Kasumi-1 (cell line): ENCODE data around the gene FGFR3.

Experiments
- DNase-seq, 2 experiments: peaks; one replicate each; lab custom pipeline; 2025; lab: John Stamatoyannopoulos, UW

FGFR3 gene

DNA sequence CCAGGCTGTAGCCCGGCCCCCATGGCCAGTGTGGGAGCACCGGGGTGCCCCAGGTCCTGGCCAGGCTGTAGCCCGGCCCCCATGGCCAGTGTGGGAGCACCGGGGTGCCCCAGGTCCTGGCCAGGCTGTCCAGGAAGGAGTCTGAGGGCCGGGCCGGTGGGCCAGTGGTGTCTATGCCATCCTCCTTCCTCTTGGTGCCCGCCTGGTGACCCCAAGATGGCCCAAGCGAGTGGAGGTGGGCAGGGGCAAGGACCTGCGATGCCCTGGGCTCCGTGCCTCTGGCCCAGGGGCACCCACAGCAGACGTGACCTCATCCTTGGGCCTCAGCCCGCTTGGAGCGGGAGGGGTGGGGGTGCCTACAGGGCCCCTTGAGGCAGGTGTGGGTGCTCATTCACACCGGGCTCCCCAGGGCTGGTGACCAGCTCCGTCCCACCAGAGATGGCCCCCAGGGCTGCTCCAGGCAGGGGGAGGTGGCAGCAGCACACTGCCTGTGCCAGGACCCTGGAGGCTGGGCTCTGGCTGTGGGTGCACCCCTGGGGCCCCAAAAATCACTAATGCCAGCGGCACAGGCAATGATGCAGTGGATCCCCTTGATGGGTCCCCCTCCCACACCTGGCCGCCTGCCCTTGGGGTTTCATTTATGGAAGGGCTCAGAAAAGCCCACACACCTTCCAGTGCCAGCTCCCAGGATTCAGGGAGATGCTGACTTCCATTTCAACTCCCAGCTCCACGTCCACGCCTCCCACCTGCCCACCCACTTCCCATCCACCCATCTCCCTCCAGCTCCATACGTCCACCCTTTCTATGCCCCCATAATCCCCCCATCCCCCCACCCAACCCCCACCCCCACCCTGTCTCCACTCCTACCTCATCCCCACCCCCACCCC lies 36.0 kb upstream of the FGFR3 start:
- DNase-seq = no peak

DNA sequence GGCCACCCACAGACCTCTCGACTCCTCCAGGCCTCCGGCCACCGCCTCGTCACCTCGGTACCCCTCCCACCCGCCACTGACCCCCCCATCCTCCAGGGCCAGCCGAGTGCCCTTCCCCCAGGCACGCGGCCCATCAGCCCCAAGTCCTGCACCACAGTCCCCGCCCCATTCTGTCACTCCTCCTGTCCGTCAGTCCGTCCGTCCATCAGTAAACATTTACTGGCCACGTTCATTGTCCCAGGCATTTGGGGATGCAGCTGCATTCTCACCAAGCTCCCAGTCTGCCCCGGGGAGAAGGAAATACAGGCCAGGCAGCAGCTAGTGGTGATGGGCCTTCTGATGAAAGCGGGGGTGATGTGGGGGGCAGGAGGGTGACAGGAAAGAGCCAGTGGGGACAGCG lies 35.3 kb upstream of the FGFR3 start:
- DNase-seq = no peak

DNA sequence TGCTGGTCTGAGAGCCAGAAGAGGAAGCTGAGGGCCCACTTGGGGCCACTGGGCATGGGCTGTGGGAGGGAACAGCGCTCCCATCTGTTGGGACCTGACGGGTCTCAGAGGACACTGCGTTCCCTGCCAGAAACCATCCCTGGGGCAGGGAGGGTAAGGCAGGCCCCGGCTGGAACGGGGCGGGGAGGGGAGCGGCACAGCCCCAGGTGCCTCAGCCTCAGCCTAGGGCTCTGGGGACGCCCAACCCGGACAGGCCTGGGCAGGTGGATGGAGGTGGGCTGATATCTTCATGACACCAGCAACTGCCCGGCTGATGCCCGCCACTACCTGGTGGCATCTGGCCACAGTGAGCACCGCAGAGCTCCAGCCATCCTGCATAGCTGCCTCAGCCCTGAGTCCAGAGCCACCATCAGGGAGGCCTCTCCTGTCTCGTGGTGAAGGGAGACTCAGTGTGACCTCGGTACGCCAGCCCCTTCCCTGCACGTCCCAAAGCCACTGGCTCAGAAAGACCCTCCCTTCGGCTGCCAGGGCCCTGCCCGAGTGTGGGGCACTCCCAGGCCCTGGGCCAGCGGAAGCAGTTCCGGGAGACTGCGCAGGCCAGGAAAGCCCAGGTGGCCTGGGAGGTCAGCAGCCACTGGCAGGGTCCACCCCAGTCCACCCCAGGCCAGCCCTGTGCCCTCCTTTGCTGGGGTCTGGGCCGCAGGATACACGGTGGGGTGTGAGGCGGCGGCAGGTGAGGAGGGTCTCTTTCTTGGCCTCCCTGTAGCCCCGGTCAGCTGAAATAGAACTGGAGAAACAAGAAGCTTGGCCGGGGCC lies 34.6 kb upstream of the FGFR3 start:
- no peak for DNase-seq

DNA sequence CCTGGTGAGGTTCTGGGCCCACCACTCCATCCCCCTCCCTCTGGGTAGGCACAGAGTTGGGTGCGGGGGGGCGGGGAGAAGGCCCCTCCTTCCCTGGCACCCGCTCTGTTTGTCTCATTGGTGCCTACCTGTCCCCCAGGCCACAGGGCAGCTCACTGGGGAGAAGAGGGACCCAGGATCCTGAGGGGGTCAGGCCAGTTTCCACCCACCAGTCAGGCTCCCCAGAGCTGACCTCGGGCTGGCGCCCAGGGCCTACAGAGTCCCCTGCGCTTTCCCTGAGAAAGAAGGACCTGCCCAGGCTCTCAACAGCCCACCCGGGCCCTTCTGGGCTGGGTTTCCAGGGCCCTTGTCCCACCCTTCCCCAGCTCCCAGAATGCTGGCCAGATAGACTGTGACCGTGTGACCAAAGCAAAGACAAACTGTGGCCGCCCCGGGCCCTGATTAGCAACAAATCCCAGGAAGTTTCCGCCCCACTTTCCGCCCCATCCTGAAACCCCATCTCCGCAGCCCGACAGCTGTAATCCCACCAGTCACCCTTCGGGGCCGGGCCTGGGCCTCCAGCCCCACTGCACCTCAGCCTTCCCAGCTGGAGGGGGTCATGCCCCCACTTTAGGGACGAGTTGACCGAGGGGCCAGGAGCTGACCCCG lies 33.8 kb upstream of the FGFR3 start:
- DNase-seq = no peak

DNA sequence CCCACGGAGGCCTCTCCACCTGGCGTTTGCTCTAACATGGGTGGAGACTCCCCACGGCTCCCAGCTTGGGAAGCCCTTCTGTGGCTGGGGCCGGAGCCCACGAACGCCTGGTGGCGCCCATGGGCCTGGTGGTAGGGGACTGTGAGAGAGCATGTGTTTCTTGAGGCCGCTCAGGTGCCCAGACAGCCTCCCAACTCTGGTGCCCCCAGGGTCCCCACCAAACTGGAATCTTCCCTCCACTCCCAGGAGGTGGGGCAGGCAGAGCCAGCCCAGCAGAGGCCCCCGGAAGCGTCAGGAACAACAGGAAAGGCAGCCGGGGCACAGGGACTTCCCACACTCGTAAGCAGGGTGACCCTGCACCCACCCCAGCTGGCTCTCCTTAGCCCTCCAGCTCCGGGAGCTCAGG lies 33.3 kb upstream of the FGFR3 start:
- DNase-seq = no peak

DNA sequence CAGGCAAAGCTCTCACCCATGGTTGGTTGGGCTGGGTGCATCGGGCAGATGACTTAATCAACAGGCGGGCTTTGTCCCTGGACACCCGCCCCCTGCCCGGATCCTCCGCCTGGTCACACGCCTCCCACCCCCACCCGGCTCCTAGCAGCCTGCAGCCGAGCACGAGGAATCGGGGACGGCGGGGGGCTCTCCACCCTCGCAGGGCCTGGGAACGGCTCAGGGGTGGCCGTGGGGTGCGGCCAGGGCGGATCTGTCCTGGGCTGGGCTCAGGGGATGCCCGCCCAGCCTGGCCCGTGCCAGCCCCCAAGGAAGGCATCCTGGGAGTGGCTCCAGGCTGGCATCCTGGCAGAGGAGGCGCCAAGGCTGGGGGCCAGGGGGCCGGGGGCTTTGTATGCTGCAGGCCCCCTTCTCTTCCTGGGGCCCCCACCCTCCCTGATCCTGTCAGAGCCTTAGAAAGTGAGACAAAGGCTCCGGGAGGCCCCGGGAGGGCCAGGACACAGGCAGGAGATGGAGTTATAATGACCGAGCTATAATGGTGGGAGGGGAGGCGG lies 32.5 kb upstream of the FGFR3 start:
- no peak for DNase-seq

DNA sequence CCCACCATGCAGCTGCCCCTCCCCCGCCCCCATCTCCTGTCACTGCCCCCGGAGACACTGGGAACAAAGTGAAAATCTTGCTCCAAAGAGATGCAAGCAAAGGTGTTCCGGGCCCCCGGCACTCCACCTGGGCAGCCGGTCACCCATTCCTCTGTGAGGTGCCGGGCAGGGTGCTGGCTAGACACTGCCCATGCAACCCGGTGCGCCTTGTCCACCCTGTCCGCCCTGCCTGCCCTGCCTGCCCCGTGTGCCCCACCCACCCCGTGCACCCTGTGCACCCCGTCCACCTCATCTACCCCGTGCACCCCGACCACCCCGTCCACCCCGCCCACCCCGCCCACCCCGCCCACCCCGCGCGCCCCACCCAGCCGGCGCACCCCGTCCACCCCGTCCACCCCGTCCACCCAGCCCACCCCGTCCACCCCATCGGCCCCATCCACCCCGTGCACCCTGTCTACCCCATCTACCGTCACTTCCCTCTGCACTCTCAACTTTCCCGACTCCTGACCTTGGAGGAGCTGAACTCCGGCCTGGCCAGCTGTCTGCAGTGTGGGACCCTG lies 31.9 kb upstream of the FGFR3 start:
- no peak for DNase-seq

DNA sequence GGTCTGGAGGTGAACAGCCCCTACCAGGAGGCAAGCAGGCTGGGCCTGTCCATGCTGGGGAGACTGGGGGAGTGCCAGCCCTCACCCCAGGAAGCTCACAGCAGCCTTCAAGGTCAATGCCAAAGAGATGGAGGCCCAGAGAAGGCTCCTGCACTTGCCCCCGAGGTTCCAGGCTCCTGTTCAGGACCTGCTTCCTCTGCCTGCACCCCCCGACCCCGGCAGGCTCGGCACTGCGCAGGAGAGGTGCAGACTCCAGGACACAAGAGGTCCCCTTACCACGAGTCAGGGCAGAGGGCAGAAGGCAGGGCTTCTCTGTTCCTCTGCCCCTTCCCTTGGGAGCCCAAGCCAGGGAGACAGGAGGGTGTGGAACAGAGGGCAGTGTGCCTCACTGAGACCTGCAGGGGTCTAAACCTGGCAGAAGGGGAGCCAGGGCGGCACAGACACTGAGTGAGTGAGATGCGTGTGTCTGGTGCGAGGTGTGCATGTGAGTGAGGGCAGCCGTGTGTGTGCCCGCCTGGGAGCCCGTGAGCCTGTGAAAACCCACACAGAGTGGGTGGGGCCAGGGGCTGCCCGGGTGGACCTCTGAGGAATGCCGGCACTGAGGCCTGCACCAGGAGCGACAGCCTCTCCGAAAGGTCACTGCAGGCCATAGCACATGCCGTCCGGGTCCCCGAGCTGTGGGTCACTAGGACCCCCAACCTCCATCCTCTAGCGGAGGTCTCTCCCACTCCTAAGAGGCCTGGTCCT lies 30.7 kb upstream of the FGFR3 start:
- DNase-seq = no peak

DNA sequence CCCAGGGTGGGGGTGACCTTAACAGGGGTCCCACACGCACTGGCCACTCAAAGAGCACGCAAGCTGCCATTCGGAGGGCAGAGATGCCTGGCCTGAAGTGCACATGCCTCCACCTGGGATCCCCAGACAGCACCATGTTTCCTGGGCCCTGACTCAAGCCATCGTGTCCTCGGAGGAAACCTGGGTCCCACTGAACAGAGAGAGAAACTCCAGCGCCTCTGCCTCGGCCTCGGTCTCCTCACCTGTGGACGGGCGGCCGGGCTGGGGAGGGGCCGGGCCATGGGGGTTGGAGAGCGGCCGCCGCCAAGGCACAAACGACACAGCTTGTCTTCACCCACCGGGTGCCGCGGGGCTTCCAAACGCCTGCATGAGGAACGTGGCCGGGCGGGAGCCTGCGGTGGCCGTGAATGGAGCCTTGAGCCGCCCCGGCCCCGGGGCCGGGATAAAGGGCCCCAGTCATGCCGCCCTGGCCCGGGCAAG lies 30.0 kb upstream of the FGFR3 start:
- peak in 1 of 2 experiments; percentile 38 for DNase-seq

DNA sequence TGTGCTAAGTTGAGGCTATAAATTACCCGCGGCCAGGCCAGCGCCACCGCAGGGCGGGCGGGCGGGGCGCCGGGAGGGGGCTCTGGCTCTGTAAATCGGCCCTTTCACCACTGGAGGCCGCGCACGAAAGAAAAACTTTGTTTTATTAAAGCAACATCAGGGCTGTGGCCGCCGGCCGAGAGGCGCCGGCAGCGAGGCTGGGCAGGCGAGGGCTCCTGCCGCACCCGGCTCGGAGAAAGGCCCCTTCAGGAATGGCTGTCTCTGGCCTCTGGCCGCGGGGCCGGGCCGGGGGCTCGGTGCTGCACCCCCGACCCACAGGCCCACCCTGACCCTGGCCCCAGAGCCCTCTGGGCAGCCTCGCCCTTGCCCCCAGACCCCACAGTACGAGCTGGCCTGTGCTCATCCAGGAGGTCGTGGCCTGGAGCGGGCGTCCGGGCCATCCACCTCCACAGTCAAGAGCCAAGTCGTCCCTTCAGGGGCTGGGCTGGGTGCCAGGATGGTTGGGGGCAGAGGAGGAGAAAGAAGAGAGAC lies 29.5 kb upstream of the FGFR3 start:
- peak in 1 of 2 experiments; percentile 38 for DNase-seq

DNA sequence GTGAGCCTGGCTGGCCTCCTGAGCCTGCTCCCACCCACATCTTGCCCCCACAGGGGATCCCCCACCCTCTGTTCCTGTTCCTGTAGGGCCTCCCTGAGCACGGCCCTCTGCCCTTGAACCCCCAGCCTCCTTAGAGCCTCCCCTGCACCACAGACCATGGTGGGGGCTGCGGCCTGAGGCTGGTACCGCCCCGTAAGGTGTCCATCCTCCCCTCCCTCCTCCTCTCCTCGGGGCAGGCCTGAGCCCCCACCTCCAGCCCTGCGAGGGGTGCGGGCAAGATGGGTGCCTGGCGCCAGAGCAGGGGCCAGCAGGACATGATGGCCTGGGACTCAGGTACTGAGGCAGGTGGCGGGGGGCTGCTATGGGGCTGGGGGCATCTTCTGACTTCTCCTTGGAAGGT lies 28.4 kb upstream of the FGFR3 start:
- DNase-seq = no peak

DNA sequence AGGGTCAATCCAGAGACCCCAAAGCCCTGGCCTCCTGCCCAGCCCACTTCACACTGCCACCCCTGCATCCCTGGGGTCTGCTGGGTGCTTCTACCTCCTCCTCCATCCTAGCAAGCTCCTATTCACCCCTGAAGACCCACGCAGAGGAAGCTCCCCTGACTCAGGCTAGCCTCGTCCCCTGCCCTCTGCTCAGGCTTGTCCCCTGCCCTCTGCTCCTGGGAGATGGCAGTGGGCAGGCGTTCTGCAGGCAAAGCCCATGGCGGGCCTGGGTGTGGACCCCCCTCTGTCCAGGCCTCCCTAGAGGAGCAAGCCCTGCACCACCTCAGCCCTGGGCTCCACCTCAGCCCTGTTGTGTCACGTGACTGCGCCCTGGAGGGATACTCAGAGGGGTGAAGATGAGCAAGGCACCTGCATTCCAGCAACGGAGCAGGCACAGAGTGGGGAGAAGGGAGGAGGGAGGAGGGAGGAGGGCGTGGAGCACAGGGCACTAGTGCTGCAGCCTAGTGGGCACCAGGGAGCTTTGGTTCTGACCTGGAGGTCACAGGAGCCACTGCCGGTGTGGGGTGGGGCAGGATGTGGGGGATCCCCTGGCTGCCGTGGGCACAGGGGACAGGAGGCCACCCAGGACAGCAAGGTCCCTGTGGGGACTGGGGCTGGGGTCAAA lies 27.6 kb upstream of the FGFR3 start:
- DNase-seq = no peak

DNA sequence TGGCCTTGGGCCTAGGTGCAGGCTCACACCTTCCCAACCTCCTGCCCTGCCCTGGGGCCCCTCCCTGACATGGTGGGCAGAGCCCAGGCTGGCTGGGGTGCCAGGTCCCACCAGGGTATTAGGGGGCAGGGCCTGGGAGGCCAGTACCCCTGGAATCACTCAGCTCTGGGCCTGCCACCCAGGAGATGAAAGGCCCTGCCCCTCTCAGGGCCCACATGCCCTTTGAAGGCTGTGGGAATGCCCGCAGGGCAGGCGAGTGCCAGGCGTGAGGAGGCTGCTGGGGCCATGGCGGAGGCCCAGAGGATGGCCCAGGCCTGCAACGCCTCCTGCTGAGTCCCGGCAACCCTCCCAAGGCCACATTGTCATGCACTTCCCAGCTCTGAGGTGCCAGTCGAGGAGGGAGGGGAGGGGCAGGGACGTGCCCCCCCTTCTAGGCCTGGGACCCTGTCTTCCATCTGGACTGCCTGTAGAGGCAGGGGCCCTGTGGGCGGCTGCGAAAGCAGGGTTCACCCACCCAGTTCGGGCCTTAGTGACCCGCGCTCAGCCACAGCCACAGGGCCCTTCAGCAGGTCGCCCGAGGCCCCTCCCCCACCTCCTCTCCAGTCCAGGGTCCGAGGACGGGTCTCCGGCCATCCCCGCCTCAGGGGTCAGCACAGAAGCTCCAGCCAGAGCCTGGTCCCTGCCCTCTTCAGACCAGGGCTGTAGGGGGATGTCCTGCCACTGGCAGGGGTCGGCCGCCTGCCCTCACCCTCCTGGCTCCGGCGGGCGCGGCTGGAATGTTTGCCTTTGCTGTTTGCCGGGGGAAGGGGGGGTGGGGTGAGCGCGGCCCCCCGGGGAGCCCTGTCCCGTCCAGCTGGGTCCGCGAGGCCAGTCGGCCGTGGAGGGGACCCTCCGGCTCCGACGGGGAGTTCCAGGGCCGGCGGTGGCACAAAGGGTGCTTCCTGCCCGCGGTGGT lies 26.7 kb upstream of the FGFR3 start:
- no peak for DNase-seq

DNA sequence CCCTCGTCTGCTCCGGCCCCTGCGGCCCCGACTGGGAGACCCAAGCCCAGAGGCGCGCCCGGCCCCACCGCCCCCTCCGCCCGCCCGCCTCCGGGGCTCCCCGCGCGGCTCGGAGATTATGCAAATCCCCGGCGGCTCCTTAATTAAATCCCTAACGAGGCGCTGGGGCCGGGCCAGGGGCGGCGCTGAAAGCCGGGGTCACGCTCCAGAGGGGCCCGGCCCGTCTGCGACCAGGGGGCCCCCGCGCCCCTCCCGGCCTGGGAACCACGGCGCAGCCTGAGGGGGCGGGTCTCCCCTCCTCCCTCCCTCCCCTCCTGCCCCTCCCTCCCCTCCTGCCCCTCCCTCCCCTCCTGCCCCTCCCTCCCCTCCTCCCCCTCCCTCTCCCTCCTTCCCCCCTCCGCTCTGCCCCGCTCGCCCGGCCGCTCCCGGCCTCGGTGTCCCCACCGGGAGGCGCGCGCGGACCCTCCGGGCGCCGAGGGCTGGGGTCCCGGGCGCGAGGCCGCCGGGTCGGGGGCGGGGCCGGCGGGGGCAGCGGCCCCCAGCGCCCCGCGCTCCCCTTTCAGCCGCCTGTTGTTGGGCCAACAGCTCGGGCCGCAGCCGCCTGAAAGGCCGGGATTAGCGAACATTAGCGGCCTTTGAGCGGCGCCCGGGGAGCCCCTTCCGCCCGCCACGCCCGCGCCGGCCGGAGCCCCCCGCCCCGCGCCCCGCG lies 25.9 kb upstream of the FGFR3 start:
- DNase-seq = no peak

DNA sequence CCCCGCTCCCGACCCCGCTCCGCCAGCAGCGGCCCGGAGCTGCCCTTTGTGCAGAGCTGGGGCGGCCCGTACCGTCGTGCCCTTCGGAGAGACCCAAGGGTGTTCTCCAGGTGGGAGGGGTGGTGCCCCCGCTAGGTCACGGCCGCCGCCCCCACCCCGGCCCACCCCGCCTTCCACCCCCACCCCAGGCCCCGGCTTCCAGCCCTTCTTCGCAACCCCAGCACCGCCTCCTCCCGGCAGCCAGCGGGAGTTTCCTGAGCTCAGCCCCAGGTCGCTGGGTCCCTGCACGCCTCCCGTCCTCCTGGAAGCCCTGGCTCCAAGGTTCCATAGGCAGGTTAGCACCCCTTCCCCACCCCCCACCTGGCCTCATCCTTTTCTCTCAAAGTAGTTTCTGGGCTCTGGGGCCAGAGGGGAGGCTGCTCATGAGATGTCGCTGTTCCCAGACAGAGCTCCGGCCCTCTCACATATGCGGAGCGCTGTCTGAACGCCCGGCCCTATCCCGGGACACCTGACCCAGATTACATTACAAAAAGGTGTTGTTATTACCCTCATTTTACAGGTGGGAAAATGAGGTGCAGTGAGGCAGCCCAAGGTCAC lies 25.2 kb upstream of the FGFR3 start:
- peak; percentile 49 to 56 for DNase-seq

DNA sequence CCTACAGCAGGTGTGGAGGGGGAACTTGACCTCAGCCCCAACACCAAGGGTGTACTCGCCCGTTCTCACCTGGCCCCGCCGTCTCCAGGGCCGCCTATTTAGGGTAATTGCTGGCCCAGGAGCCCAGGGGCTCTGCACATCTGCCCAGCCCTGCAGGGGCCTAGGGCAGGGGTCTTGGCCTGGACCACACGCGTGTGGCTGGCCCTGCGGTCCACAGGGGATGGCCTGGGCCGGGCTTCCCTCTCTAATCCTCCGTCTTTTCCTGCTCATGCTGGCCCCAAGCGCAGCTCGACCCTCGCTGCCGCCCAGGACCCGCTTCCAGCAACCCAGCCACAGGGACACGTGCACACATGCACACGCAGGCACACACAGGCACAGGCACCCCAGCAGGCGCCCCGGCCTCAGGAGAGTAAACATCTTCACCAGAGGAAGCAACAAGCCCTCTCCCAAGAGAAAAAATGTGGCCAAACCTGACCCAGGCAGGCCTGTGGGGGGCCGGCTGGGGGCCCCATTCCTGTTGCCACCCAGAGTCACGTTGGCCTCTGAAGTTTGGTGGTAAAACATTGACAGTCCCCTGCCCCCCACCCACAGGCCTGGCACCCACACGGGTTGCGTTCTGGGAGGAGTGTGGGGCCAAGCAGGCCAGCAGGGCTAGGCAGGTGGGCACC lies 24.6 kb upstream of the FGFR3 start:
- no peak for DNase-seq

DNA sequence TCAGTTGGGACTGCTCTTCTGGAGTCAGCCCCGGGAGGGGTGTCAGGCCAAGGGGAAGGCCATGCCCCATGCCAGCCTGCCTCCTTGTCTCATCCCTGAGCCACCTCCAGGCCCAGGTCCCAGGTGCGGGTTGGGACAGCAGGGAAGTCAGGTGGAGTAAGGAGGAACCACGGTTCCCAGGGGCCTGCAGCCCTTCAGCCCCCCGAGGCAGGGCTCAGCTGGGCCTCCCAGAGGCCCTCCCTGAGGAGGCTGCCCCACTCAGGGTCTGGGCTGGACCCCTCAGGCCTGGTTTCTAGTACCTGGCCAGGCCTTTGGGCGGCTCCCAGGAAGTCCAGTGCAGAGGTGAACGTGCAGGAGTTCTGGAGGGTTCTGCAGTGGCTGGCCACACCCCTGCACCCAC lies 23.4 kb upstream of the FGFR3 start:
- no peak for DNase-seq

DNA sequence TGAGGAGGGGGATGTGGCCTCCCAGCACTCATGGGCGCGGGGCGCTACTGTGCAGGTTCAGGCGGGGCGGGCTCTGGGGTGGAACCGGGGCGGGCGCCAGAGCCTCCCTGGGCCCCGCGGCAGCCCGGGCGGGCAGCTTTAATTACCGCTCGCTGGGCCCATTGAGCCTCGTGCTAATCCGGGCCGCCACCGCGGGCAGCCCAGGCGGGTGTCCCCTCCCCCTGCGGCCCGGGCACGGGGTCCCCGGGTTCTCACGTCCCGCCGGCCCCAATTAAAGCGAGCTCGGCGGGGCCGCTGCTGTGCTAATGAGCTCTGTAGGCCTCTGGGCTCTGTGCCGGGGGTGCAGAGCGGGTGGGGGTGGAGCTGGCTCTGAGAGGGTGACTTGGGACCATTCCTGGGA lies 22.8 kb upstream of the FGFR3 start:
- no peak for DNase-seq
